RWPE2 (cell line): Measurements from ENCODE around the gene NPY1R.
A peak's percentile ranks its signal among the peaks of the same experiment; 100 is the strongest.

Experiments used
- ATAC-seq: fragments of 200-7000 bp; cut with Tn5 transposase; 3 replicates; pipeline ENCODE4 v1.9.1; 2021; ENCODE audit warnings: low read depth
- DNase-seq: peaks from one replicate; pipeline ENCODE4 v3.0.0-alpha.2; 2020; ENCODE audit warnings: low spot score
- H3K27ac ChIP-seq: fragments of 450-650 bp; 2 replicates; pipeline ENCODE4 v1.5.1; 2017; ENCODE audit warnings: mild to moderate bottlenecking; ENCODE audit not compliant: poor library complexity, severe bottlenecking
- H3K27me3 ChIP-seq: fragments of 250-450 bp; sonication (Bioruptor Pico); 2 replicates; pipeline ENCODE4 v1.5.1; 2021; ENCODE audit warnings: mild to moderate bottlenecking, moderate library complexity; ENCODE audit not compliant: insufficient read depth, poor library complexity, severe bottlenecking
- H3K36me3 ChIP-seq: fragments of 250-450 bp; sonication (Bioruptor Pico); 2 replicates; pipeline ENCODE4 v1.5.1; 2020; ENCODE audit warnings: low read depth, mild to moderate bottlenecking, moderate library complexity
- H3K4me1 ChIP-seq: fragments of 250-450 bp; sonication (Bioruptor Pico); 2 replicates; pipeline ENCODE4 v1.5.1; 2021; ENCODE audit warnings: mild to moderate bottlenecking, moderate library complexity; ENCODE audit not compliant: insufficient read depth, poor library complexity, severe bottlenecking
- H3K4me3 ChIP-seq: fragments of 250-450 bp; sonication (Bioruptor Pico); 2 replicates; pipeline ENCODE4 v1.5.1; 2021; ENCODE audit warnings: mild to moderate bottlenecking, moderate library complexity; ENCODE audit not compliant: severe bottlenecking
- H3K9me3 ChIP-seq: fragments of 250-450 bp; sonication (Bioruptor Pico); 2 replicates; pipeline ENCODE4 v1.5.1; 2021; ENCODE audit warnings: mild to moderate bottlenecking, moderate library complexity; ENCODE audit not compliant: severe bottlenecking
- CTCF ChIP-seq: fragments of 450-650 bp; IDR thresholded peaks from one replicate; pipeline ENCODE4 v1.5.1; 2017; ENCODE audit warnings: mild to moderate bottlenecking, moderate library complexity; ENCODE audit not compliant: poor library complexity, severe bottlenecking

Gene NPY1R

GRCh38 chr4:163332526-163333406 lies at the start of gene NPY1R:
TSS of gene NPY1R (minus strand) at chr4:163332596. CDS start at chr4:163326554, 6,042 bp downstream.
- ATAC-seq: peak; percentile 89
- DNase-seq: peak; percentile 64
- Histone ChIP-seq H3K27ac (no peak within 1 kb of the TSS), H3K36me3 (no peaks in the 10 kb centered on the region), H3K4me1 (peaks cover 6% of the 10 kb centered on the region), H3K4me3 (peak within 1 kb of the TSS; percentile 38), H3K9me3 (no peaks in the 10 kb centered on the region), H3K27me3 (peaks cover 45% of the 10 kb centered on the region)
- peak; percentile 85 for TF ChIP-seq CTCF

GRCh38 chr4:163380703-163381102 lies 48.3 kb upstream of the NPY1R start:
- no peaks in the 10 kb centered on the region for H3K27me3 ChIP-seq
- DNase-seq (no peak), ATAC-seq (no peak)
- H3K4me1 ChIP-seq: no peaks in the 10 kb centered on the region
- TF ChIP-seq CTCF: no peak
- H3K9me3 ChIP-seq: no peaks in the 10 kb centered on the region
- no peaks in the 10 kb centered on the region for H3K36me3 ChIP-seq
- H3K27ac ChIP-seq: no peak overlapping the region
- H3K4me3 ChIP-seq: no peak overlapping the region

DNA sequence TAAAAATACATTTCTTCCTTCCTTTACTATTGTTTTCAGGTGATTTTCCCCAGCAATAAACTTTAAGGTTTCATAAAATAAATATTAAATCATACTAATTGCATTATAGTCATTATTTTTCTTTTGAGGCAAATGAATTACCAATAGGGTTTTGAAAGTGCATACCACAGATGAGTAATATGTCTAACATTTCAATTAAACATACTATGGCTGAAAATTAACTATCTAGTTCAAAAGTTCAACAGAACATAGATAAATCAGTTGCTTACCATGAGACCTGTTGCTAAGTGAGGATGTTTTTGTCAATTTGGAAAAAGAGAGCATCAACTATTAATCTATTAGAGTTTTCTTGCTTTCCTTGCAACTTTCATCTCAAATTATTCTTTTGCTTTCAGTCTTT lies 46.3 kb upstream of the NPY1R start:
- no peak overlapping the region for H3K27ac ChIP-seq
- H3K36me3 ChIP-seq: no peaks in the 10 kb centered on the region
- ATAC-seq (no peak), DNase-seq (no peak)
- no peaks in the 10 kb centered on the region for H3K4me1 ChIP-seq
- H3K27me3 ChIP-seq: no peaks in the 10 kb centered on the region
- TF ChIP-seq CTCF: no peak
- H3K9me3 ChIP-seq: no peaks in the 10 kb centered on the region
- H3K4me3 ChIP-seq: no peak overlapping the region

DNA sequence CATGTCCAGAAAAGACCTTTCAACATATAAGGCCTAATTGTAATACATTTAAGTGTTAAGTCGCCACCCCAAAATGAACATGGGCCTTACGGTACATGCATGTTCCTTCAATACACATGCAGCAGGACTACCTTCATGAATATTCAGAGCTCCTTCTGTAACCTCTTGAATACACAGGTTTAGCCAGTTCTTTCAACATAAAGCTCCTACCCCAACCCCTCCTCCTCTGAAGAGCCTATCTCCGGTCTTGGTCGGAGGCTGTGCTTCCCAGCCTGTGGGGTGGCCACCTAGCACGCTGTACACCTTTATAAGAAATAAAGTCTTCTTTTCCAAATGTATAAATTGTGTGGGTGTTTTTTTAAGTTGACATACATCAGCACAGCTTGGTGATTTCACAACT lies 39.6 kb upstream of the NPY1R start:
- ATAC-seq (no peak), DNase-seq (no peak)
- Histone ChIP-seq H3K9me3 (no peaks in the 10 kb centered on the region), H3K36me3 (no peaks in the 10 kb centered on the region), H3K4me3 (no peak overlapping the region), H3K27me3 (peaks cover 3% of the 10 kb centered on the region), H3K27ac (no peak overlapping the region), H3K4me1 (no peaks in the 10 kb centered on the region)
- no peak for TF ChIP-seq CTCF

GRCh38 chr4:163367651-163368050 lies 35.3 kb upstream of the NPY1R start:
- no peak overlapping the region for H3K27ac ChIP-seq
- no peak for ATAC-seq
- H3K4me1 ChIP-seq: no peaks in the 10 kb centered on the region
- peaks cover 3% of the 10 kb centered on the region for H3K27me3 ChIP-seq
- no peaks in the 10 kb centered on the region for H3K36me3 ChIP-seq
- no peaks in the 10 kb centered on the region for H3K9me3 ChIP-seq
- no peak overlapping the region for H3K4me3 ChIP-seq
- TF ChIP-seq CTCF: no peak
- DNase-seq: no peak
